Testis (tissue), 2 donors: ENCODE data around the gene EFNA2.

Source experiments
- POLR2A ChIP-seq: fragments of 450-650 bp; IDR thresholded peaks from one replicate; pipeline ENCODE4 v1.6.1; 2017; ENCODE audit warnings: antibody characterized with exemption, mild to moderate bottlenecking, moderate library complexity
- TF ChIP-seq, protein P1 (sequence below), 3 experiments: fragments of 450-650 bp in 2 of 3; fragments of 200-600 bp in 1 of 3; sonication (generic) in 1 of 3; IDR thresholded peaks; one replicate each; pipeline ENCODE4 v1.5.1; 2016 to 2019; ENCODE audit warnings: antibody characterized with exemption in 3 of 3, mild to moderate bottlenecking in 2 of 3, moderate library complexity in 1 of 3

DNA sequence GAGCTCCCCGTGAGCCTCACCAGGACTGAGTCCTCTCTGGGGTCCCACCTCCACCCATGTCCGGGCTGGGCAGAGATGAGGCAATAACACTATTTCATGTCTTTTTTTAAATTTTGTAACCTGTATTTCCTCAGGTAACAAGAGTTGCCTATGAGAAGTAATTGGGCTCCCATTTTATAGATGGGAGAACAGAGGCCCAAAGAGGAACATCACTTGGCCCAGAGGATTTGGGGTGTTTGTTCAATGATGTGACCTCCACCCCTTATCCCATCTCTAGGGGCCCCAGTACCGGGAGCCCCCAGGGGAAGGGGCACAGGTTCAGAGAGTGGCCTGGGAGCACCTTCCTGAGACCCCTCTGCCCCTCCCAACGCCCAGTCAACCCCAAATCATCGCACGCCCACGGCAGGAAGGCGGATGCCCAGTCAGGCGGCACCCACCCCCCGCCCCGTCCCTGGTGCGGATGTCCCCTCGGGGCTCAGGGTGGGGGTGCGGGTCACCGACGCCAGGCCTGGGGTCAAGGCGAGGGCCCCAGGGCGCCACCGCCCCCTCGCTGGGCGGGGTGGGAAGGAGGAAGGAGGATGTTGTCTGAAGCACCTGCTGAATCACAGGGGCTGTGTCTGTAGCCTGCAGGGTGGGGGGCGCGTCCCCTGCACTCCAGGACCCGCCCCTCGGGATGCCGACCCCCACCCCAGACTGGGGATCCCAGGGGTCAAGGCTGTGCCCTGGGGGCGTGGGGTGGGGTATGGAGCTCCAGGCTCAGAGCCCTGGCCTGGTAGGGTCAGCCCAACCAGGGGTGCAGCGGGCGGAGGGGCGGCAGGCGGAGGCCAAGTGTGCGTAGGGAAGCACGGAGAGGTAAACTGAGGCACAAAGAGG, 25.6 kb upstream of the EFNA2 start:
- TF ChIP-seq, protein P1, sequence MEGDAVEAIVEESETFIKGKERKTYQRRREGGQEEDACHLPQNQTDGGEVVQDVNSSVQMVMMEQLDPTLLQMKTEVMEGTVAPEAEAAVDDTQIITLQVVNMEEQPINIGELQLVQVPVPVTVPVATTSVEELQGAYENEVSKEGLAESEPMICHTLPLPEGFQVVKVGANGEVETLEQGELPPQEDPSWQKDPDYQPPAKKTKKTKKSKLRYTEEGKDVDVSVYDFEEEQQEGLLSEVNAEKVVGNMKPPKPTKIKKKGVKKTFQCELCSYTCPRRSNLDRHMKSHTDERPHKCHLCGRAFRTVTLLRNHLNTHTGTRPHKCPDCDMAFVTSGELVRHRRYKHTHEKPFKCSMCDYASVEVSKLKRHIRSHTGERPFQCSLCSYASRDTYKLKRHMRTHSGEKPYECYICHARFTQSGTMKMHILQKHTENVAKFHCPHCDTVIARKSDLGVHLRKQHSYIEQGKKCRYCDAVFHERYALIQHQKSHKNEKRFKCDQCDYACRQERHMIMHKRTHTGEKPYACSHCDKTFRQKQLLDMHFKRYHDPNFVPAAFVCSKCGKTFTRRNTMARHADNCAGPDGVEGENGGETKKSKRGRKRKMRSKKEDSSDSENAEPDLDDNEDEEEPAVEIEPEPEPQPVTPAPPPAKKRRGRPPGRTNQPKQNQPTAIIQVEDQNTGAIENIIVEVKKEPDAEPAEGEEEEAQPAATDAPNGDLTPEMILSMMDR (IDR thresholded peaks at IDR 0.05), result no peak
- no peak for TF ChIP-seq POLR2A
